Measurements from ENCODE around the gene MPZL1. TPM values are rescaled to one million over a fixed set of nuclear protein-coding genes. Genes with fewer than 3 reads are reported as not detected.

The MPZL1 gene
- total and polyA plus RNA-seq, 2 donors (not counting 3 experiments of a cell fraction or from before 2014, with no cell fraction given) = 41.7 to 99.1 TPM

DNA sequence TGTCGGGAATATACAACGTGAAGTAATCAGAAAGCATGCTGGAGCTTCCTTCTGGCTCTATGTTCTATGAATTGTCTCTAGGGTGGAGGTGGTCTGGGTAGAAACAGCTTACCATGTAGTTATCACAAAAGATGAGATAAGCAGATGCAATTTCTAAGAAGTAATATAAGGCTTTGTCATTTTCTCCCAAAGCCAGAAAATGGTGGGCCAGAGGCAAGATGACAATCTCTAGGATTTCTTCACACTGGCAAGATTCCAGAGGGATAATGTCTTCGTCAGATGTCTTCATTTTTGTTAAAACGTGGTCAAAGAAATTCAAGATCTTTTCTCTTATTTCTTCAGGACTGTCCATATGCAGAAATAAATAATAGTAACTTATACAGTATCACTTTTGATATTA lies 114.4 kb downstream of the MPZL1 start:
- Histone ChIP-seq H3K9me3 (replicated peaks; ENCODE audit: control insufficient read depth, insufficient read depth, low read length) (no peaks in the 10 kb centered on the region), H3K9ac (replicated peaks; ENCODE audit: extremely low read depth, insufficient read depth, low read length) (no peak overlapping the region), H3K36me3 (ENCODE audit: control insufficient read depth in 2 of 2, extremely low read depth in 1 of 2, insufficient read depth in 2 of 2, low read length in 2 of 2) (no peaks in the 10 kb centered on the region), H3K27me3 (ENCODE audit: control insufficient read depth in 2 of 2, insufficient read depth in 2 of 2, low read length in 2 of 2) (peaks cover 1 to 3% of the 10 kb centered on the region in 2 experiments), H3K4me1 (ENCODE audit: control insufficient read depth, extremely low read depth, insufficient read depth, low read length) (no peaks in the 10 kb centered on the region), H3K79me2 (ENCODE audit: control insufficient read depth, insufficient read depth, low read length) (no peaks in the 10 kb centered on the region), H3K4me3 (replicated peaks in 1 of 3; ENCODE audit: insufficient read depth in 1 of 3, low read depth in 1 of 3, low read length in 3 of 3) (no peak overlapping the region), H3K27ac (ENCODE audit: insufficient read depth, low read depth, low read length) (no peak overlapping the region), H3K4me2 (ENCODE audit: insufficient read depth, low read length) (no peak overlapping the region), H2AFZ (ENCODE audit: low read depth, low read length) (no peak overlapping the region), H4K20me1 (replicated peaks; ENCODE audit: control insufficient read depth, extremely low read depth, insufficient read depth, low read length) (no peaks in the 10 kb centered on the region), H3K9me1 (replicated peaks; ENCODE audit: control insufficient read depth, extremely low read depth, insufficient read depth, low read length) (no peaks in the 10 kb centered on the region)
- intact Hi-C loops (cut with micrococcal nuclease) = loop anchor here (5.0 kb wide), 1 partner anchor 51 kb away; no protein-coding TSS in a partner anchor
- ChIA-PET CTCF (no interaction called here), POLR2A (no interaction called here)
- no peak for TF ChIP-seq JUN (IDR thresholded peaks at IDR 0.05; ENCODE audit: borderline replicate concordance, insufficient read depth, insufficient read length, low read depth)
- TF ChIP-seq, protein P1, sequence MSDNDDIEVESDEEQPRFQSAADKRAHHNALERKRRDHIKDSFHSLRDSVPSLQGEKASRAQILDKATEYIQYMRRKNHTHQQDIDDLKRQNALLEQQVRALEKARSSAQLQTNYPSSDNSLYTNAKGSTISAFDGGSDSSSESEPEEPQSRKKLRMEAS (IDR thresholded peaks at IDR 0.05; ENCODE audit: insufficient read depth, insufficient read length) = no peak
- no peak for TF ChIP-seq MYC (IDR thresholded peaks at IDR 0.05; ENCODE audit: low read depth, low read length)
- TF ChIP-seq, protein P2, sequence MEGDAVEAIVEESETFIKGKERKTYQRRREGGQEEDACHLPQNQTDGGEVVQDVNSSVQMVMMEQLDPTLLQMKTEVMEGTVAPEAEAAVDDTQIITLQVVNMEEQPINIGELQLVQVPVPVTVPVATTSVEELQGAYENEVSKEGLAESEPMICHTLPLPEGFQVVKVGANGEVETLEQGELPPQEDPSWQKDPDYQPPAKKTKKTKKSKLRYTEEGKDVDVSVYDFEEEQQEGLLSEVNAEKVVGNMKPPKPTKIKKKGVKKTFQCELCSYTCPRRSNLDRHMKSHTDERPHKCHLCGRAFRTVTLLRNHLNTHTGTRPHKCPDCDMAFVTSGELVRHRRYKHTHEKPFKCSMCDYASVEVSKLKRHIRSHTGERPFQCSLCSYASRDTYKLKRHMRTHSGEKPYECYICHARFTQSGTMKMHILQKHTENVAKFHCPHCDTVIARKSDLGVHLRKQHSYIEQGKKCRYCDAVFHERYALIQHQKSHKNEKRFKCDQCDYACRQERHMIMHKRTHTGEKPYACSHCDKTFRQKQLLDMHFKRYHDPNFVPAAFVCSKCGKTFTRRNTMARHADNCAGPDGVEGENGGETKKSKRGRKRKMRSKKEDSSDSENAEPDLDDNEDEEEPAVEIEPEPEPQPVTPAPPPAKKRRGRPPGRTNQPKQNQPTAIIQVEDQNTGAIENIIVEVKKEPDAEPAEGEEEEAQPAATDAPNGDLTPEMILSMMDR (IDR thresholded peaks at IDR 0.05; ENCODE audit: extremely low read depth in 1 of 2, insufficient read depth in 1 of 2, low read depth in 1 of 2, low read length in 2 of 2) = no peak
- TF ChIP-seq EZH2 (IDR thresholded peaks at IDR 0.05; ENCODE audit: borderline replicate concordance, low read depth, low read length, severe bottlenecking) = no peak
- TF ChIP-seq FOS (IDR thresholded peaks at IDR 0.05; ENCODE audit: borderline replicate concordance, insufficient read depth, low read length) = no peak
- no peak for TF ChIP-seq POLR2AphosphoS5 (IDR thresholded peaks at IDR 0.05; ENCODE audit: insufficient read depth, low read depth, low read length)
- TF ChIP-seq GATA2 (IDR thresholded peaks at IDR 0.05; ENCODE audit: insufficient read depth, insufficient read length, low read depth, low read length) = no peak
- no peak for TF ChIP-seq POLR2A (IDR thresholded peaks at IDR 0.05; ENCODE audit: low read depth, low read length)
- DNase-seq (ENCODE audit: low read depth, low spot score) (no peak), FAIRE-seq (no peak)
- dilution Hi-C loops (cut with MboI; ENCODE audit: extremely low pct_ligation_motif_present, low sequenced_read_pairs) = no loop called here
- no TSS peak for BruUV-seq (replicated peaks)
